K562 (cell line): ENCODE measurements around the gene SDCCAG8. TPM values are rescaled to one million over a fixed set of nuclear protein-coding genes. Genes with fewer than 3 reads are reported as not detected.

Experiments
- ATAC-seq: fragments of 200-7000 bp; cut with Tn5 transposase; 3 replicates; pipeline ENCODE4 v1.9.1; 2020; ENCODE audit warnings: moderate library complexity
- BruUV-seq: library from RNA; stranded (reverse); fragments of 400-500 nt; replicated peaks from 2 replicates; lab custom pipeline; 2021; lab: Mats Ljungman, UMichigan
- CTCF ChIA-PET: fragments of 300-600 bp; formaldehyde crosslinking; extraction: SDS; loops from one replicate; lab custom pipeline; 2021; ENCODE audit warnings: low intra/inter-chr PET ratio; lab: Yijun Ruan, JAX
- POLR2A ChIA-PET: fragments of 300-600, 350-650 bp; sonication (Branson Sonifier 250); formaldehyde crosslinking; extraction: SDS; loops from one replicate; lab custom pipeline; 2021; ENCODE audit warnings: antibody characterized with exemption, inconsistent platforms; lab: Yijun Ruan, JAX
- DNase-seq, 4 experiments: peaks; one replicate each; pipeline versions ENCODE4 v3.0.0 to v3.0.0-alpha.2; 2011 to 2018; ENCODE audit warnings: low spot score in 3 of 4, mixed read lengths in 3 of 4; ENCODE audit errors: extremely low read depth in 1 of 4
- FAIRE-seq: peaks from 2 replicates; lab custom pipeline; 2011; peaks lifted over from hg19 to GRCh38; lab: Jason Lieb, UNC
- H2AFZ ChIP-seq: 2 replicates; pipeline ENCODE4 v1.6.0; 2011; ENCODE audit warnings: low read depth, low read length, control low read depth, inconsistent platforms
- H3K27ac ChIP-seq: fragments of 200-600 bp; 3 replicates; pipeline ENCODE4 v1.8.0; 2011; ENCODE audit warnings: low read depth, mild to moderate bottlenecking, control low read depth, inconsistent platforms, low read length, moderate library complexity, mixed read lengths; ENCODE audit errors: extremely low read depth
- H3K27me3 ChIP-seq, 2 experiments: fragments of 300-600 bp in 1 of 2; 2 replicates in 1 of 2; 3 replicates in 1 of 2; pipeline versions ENCODE4 v1.6.0 to v1.8.0; 2011; ENCODE audit warnings: inconsistent platforms in 2 of 2, low read length in 2 of 2, mild to moderate bottlenecking in 1 of 2, mixed read lengths in 1 of 2, moderate library complexity in 1 of 2; ENCODE audit not compliant: control insufficient read depth in 2 of 2, insufficient read depth in 2 of 2
- H3K36me3 ChIP-seq: fragments of 300-600 bp; 3 replicates; pipeline ENCODE4 v1.8.0; 2011; ENCODE audit warnings: mild to moderate bottlenecking, low read length, inconsistent platforms; ENCODE audit not compliant: control insufficient read depth, insufficient read depth
- H3K4me1 ChIP-seq, 2 experiments: fragments of 200-600 bp in 1 of 2; replicated peaks in 1 of 2; 2 replicates in 1 of 2; 3 replicates in 1 of 2; pipeline versions ENCODE4 v1.5.1 to v1.8.0; 2011; ENCODE audit warnings: inconsistent platforms in 2 of 2, low read length in 2 of 2, mild to moderate bottlenecking in 1 of 2, mixed read lengths in 1 of 2, moderate library complexity in 1 of 2; ENCODE audit not compliant: control insufficient read depth in 2 of 2, insufficient read depth in 2 of 2
- H3K4me2 ChIP-seq: 2 replicates; pipeline ENCODE4 v1.6.1; 2011; ENCODE audit warnings: low read length, control low read depth, inconsistent platforms, mixed read lengths; ENCODE audit not compliant: insufficient read depth
- H3K4me3 ChIP-seq: fragments of 200-600 bp; sonication (generic), shearing (Covaris generic); 2 replicates; pipeline ENCODE4 v1.5.1; 2016; ENCODE audit warnings: control low read depth, inconsistent platforms
- H3K79me2 ChIP-seq: fragments of 200-600 bp; 3 replicates; pipeline ENCODE4 v1.8.0; 2011; ENCODE audit warnings: low read length, inconsistent platforms; ENCODE audit not compliant: control insufficient read depth, insufficient read depth
- H3K9ac ChIP-seq, 2 experiments: 2 replicates each; pipeline versions ENCODE4 v1.6.0 to v1.6.1; 2011; ENCODE audit warnings: low read depth in 2 of 2, low read length in 2 of 2, control low read depth in 1 of 2, inconsistent platforms in 1 of 2, mild to moderate bottlenecking in 1 of 2, mixed read lengths in 1 of 2; ENCODE audit not compliant: insufficient read depth in 1 of 2
- H3K9me1 ChIP-seq: one replicate; pipeline ENCODE4 v1.6.0; 2011; ENCODE audit warnings: inconsistent platforms, mild to moderate bottlenecking, low read length, moderate library complexity; ENCODE audit not compliant: control insufficient read depth, insufficient read depth
- H3K9me3 ChIP-seq: replicated peaks from 2 replicates; pipeline ENCODE4 v1.5.1; 2011; ENCODE audit warnings: low read depth, low read length, inconsistent platforms; ENCODE audit not compliant: control insufficient read depth, insufficient read depth
- H4K20me1 ChIP-seq: replicated peaks from 2 replicates; pipeline ENCODE4 v1.6.1; 2011; ENCODE audit warnings: low read length, inconsistent platforms, mixed read lengths; ENCODE audit not compliant: control insufficient read depth, insufficient read depth
- WGBS: fragments of 100-300 bp; shearing (Covaris generic); methylation state at CpG from one replicate; pipeline ENCODE4 v1.1.6; 2016; ENCODE audit warnings: low coverage, mixed read lengths; ENCODE audit not compliant: insufficient coverage; ENCODE audit errors: missing lambda C conversion rate; 5-methylcytosine and 5-hydroxymethylcytosine counted together
- in situ Hi-C: fragments of 300-500 bp; cut with MboI; formaldehyde crosslinking; loops from 4 replicates; pipeline ENCODE4 v1.15.0; 2018; ENCODE audit warnings: inconsistent platforms, mixed read lengths
- intact Hi-C: fragments of 100-400 bp; cut with micrococcal nuclease; formaldehyde crosslinking; loops from 2 replicates; pipeline ENCODE4 v1.14.2; 2022
- polyA plus RNA-seq, 8 experiments: library from polyadenylated mRNA; depleted of rRNA in 4 of 8; stranded (reverse) in 5 of 8; unstranded in 3 of 8; fragments of >200 nt; fragmentation: Nextera tagmentation in 2 of 8; fragmentation: Illumina TruSeq in 1 of 8; extraction: Ambion mirVana in 2 of 8; extraction: Trizol in 1 of 8; gene quantifications; 2 replicates each; pipeline versions ENCODE4 v1.2.1 to v1.2.3, GENCODE V29; 2011 to 2014; ENCODE audit warnings: inconsistent platforms in 1 of 8, missing spikeins in 1 of 8
- total RNA-seq, 7 experiments: library from RNA; depleted of rRNA in 6 of 7; stranded (reverse); fragments of >200 nt in 6 of 7; fragmentation: Illumina TruSeq in 2 of 7; extraction: Trizol in 2 of 7; gene quantifications; 2 replicates each; pipeline versions ENCODE4 v1.2.1 to v1.2.3, GENCODE V29; 2011 to 2021; ENCODE audit warnings: low replicate concordance in 1 of 7
- TF ChIP-seq, protein P1 (sequence below), 2 experiments: fragments of 450-650 bp; IDR thresholded peaks; 2 replicates each; pipeline ENCODE4 v1.6.1; 2018; ENCODE audit warnings: mild to moderate bottlenecking in 2 of 2, low read depth in 1 of 2; ENCODE audit not compliant: partially characterized antibody in 2 of 2

Gene SDCCAG8
- total and polyA plus RNA-seq, 9 of the 15 experiments (the other 6 are each of a cell fraction or from before 2014, with no cell fraction given): 17.9 to 36.7 (median 25.4) TPM

DNA sequence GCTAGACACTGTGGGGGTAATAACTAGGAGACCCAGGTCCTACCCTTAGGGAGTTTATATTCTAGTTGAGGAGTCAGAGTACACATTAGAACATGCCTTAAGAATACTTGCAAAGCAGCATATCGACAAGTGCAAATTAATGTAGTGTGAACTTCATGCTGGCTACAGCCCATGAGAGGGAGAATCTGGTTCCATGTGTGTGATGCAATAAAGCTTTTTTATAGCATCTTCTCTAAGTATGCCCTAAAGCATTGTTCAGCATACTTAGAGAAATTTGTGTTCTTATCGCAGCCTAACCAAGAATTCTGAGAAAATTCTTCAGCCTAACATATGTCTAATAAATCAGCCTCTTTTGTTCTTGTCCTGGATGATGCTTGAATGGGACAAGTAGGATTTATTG, 95.5 kb downstream of the SDCCAG8 start:
- H2AFZ ChIP-seq: no peak overlapping the region
- intact Hi-C loops: no loop called here
- no peak for DNase-seq
- ATAC-seq: no peak
- BruUV-seq: no TSS peak
- H3K4me2 ChIP-seq: no peak overlapping the region
- no peak for FAIRE-seq
- no peaks in the 10 kb centered on the region for H3K9me1 ChIP-seq
- no peak overlapping the region for H3K9ac ChIP-seq
- no peaks in the 10 kb centered on the region for H3K27me3 ChIP-seq
- ChIA-PET CTCF (no interaction called here), POLR2A (no interaction called here)
- 0 out of 3 replicates have a peak, but pooled peaks cover 3% of the 10 kb centered on the region for H3K36me3 ChIP-seq
- TF ChIP-seq, protein P1, sequence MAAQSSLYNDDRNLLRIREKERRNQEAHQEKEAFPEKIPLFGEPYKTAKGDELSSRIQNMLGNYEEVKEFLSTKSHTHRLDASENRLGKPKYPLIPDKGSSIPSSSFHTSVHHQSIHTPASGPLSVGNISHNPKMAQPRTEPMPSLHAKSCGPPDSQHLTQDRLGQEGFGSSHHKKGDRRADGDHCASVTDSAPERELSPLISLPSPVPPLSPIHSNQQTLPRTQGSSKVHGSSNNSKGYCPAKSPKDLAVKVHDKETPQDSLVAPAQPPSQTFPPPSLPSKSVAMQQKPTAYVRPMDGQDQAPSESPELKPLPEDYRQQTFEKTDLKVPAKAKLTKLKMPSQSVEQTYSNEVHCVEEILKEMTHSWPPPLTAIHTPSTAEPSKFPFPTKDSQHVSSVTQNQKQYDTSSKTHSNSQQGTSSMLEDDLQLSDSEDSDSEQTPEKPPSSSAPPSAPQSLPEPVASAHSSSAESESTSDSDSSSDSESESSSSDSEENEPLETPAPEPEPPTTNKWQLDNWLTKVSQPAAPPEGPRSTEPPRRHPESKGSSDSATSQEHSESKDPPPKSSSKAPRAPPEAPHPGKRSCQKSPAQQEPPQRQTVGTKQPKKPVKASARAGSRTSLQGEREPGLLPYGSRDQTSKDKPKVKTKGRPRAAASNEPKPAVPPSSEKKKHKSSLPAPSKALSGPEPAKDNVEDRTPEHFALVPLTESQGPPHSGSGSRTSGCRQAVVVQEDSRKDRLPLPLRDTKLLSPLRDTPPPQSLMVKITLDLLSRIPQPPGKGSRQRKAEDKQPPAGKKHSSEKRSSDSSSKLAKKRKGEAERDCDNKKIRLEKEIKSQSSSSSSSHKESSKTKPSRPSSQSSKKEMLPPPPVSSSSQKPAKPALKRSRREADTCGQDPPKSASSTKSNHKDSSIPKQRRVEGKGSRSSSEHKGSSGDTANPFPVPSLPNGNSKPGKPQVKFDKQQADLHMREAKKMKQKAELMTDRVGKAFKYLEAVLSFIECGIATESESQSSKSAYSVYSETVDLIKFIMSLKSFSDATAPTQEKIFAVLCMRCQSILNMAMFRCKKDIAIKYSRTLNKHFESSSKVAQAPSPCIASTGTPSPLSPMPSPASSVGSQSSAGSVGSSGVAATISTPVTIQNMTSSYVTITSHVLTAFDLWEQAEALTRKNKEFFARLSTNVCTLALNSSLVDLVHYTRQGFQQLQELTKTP (IDR thresholded peaks at IDR 0.05; ENCODE audit: low read depth in 1 of 2, partially characterized antibody in 2 of 2): no peak
- TF ChIP-seq, all 486 proteins: peak for 0
- Histone ChIP-seq H3K79me2 (no peaks in the 10 kb centered on the region), H4K20me1 (no peaks in the 10 kb centered on the region), H3K4me3 (no peak overlapping the region), H3K9me3 (no peaks in the 10 kb centered on the region), H3K27ac (no peak overlapping the region), H3K4me1 (no peaks in the 10 kb centered on the region)
- WGBS: 62% methylated on average over 2 of the region's 2 CpGs
- in situ Hi-C loops: no loop called here
